H1 (cell line): ENCODE results near the gene CCDC88A. TPM values are rescaled to one million over a fixed set of nuclear protein-coding genes. Genes with fewer than 3 reads are reported as not detected.

Experiments used
- CTCF ChIA-PET: fragments of 300-600 bp; sonication (Branson Sonifier 250); formaldehyde crosslinking; loops from one replicate; lab custom pipeline; 2021; ENCODE audit not compliant: partially characterized antibody; lab: Charles Lee
- POLR2A ChIA-PET: fragments of 300-600 bp; sonication (Branson Sonifier 250); formaldehyde crosslinking; loops from one replicate; lab custom pipeline; 2021; ENCODE audit warnings: inconsistent platforms; ENCODE audit not compliant: partially characterized antibody; lab: Charles Lee
- DNase-seq, 2 experiments: peaks; one replicate each; pipeline versions ENCODE4 v3.0.0 to v3.0.0-alpha.2; 2010 to 2022; ENCODE audit warnings: low spot score in 2 of 2, low read depth in 1 of 2, mixed read lengths in 1 of 2
- FAIRE-seq: peaks from 2 replicates; lab custom pipeline; 2011; peaks lifted over from hg19 to GRCh38; lab: Jason Lieb, UNC
- H2AFZ ChIP-seq: 2 replicates; pipeline ENCODE4 v1.8.1; 2012; ENCODE audit warnings: low read length, inconsistent platforms
- H2AK5ac ChIP-seq: 2 replicates; pipeline ENCODE4 v1.6.1; 2013; ENCODE audit warnings: low read depth, low read length
- H2BK120ac ChIP-seq: replicated peaks from 2 replicates; pipeline ENCODE3; 2013; ENCODE audit warnings: low read depth, low read length, inconsistent platforms
- H2BK12ac ChIP-seq: 2 replicates; pipeline ENCODE4 v1.6.1; 2013; ENCODE audit warnings: low read depth, low read length
- H2BK15ac ChIP-seq: 2 replicates; pipeline ENCODE4 v1.6.1; 2013; ENCODE audit warnings: low read length
- H2BK20ac ChIP-seq: 2 replicates; pipeline ENCODE4 v1.6.1; 2013; ENCODE audit warnings: low read length
- H2BK5ac ChIP-seq: 2 replicates; pipeline ENCODE4 v1.6.1; 2013; ENCODE audit warnings: low read depth, low read length
- H3K14ac ChIP-seq: 2 replicates; pipeline ENCODE4 v1.6.1; 2013; ENCODE audit warnings: inconsistent platforms; ENCODE audit not compliant: insufficient read length
- H3K18ac ChIP-seq: 2 replicates; pipeline ENCODE4 v1.6.1; 2013; ENCODE audit warnings: low read length; ENCODE audit errors: extremely low read depth
- H3K23ac ChIP-seq: 2 replicates; pipeline ENCODE4 v1.6.1; 2013; ENCODE audit warnings: inconsistent platforms; ENCODE audit not compliant: insufficient read length
- H3K23me2 ChIP-seq: 2 replicates; pipeline ENCODE4 v1.6.1; 2013; ENCODE audit warnings: low read depth, low read length
- H3K27ac ChIP-seq: 2 replicates; pipeline ENCODE4 v1.6.1; 2011; ENCODE audit warnings: low read depth, low read length, inconsistent platforms
- H3K27me3 ChIP-seq, 4 experiments: replicated peaks in 1 of 4; 1 replicate in 1 of 4; 2 replicates in 3 of 4; pipeline versions ENCODE4 v1.6.1 to v1.8.1; 2011 to 2013; ENCODE audit warnings: low read length in 3 of 4, mild to moderate bottlenecking in 3 of 4, inconsistent platforms in 2 of 4, mixed read lengths in 2 of 4, moderate library complexity in 1 of 4; ENCODE audit not compliant: control insufficient read depth in 3 of 4, insufficient read depth in 3 of 4; ENCODE audit errors: extremely low read depth in 1 of 4
- H3K36me3 ChIP-seq, 4 experiments: 2 replicates each; pipeline versions ENCODE4 v1.6.1 to v1.8.1; 2011 to 2013; ENCODE audit warnings: mild to moderate bottlenecking in 4 of 4, low read length in 3 of 4, moderate library complexity in 2 of 4, control low read depth in 1 of 4, inconsistent platforms in 1 of 4; ENCODE audit not compliant: insufficient read depth in 4 of 4, control insufficient read depth in 2 of 4
- H3K4ac ChIP-seq: replicated peaks from 2 replicates; pipeline ENCODE3; 2013; ENCODE audit warnings: low read length, low read depth, mixed read lengths, inconsistent platforms; ENCODE audit not compliant: insufficient read length
- H3K4me1 ChIP-seq, 4 experiments: replicated peaks in 1 of 4; 1 replicate in 1 of 4; 2 replicates in 3 of 4; pipeline versions ENCODE4 v1.6.1 to v1.8.1; 2011 to 2013; ENCODE audit warnings: low read length in 3 of 4, inconsistent platforms in 2 of 4, mixed read lengths in 1 of 4; ENCODE audit not compliant: insufficient read depth in 4 of 4, control insufficient read depth in 3 of 4
- H3K4me2 ChIP-seq, 2 experiments: 2 replicates each; pipeline versions ENCODE4 v1.6.1 to v1.8.1; 2011 to 2013; ENCODE audit warnings: low read depth in 2 of 2, low read length in 2 of 2, control low read depth in 1 of 2, inconsistent platforms in 1 of 2, mild to moderate bottlenecking in 1 of 2; ENCODE audit not compliant: insufficient read depth in 1 of 2
- H3K4me3 ChIP-seq, 4 experiments: fragments of 200-600, 300-600 bp in 1 of 4; sonication (generic), shearing (Covaris generic), sonication (Bioruptor Twin) in 1 of 4; 2 replicates each; pipeline versions ENCODE4 v1.5.1 to v1.8.1; 2011 to 2016; ENCODE audit warnings: low read length in 4 of 4, low read depth in 3 of 4, control low read depth in 2 of 4, inconsistent platforms in 2 of 4, mild to moderate bottlenecking in 2 of 4, mixed read lengths in 1 of 4, moderate library complexity in 1 of 4; ENCODE audit not compliant: insufficient read depth in 2 of 4; ENCODE audit errors: extremely low read depth in 1 of 4
- H3K56ac ChIP-seq: replicated peaks from 2 replicates; pipeline ENCODE3; 2013; ENCODE audit warnings: low read depth, mild to moderate bottlenecking, mixed read lengths, low read length, inconsistent platforms; ENCODE audit not compliant: insufficient read length
- H3K79me1 ChIP-seq: 2 replicates; pipeline ENCODE4 v1.6.1; 2013; ENCODE audit warnings: low read depth, low read length, control low read depth
- H3K79me2 ChIP-seq, 2 experiments: 2 replicates each; pipeline versions ENCODE4 v1.6.1 to v1.8.1; 2012 to 2013; ENCODE audit warnings: low read length in 2 of 2, mild to moderate bottlenecking in 2 of 2, inconsistent platforms in 1 of 2; ENCODE audit not compliant: insufficient read depth in 2 of 2, control insufficient read depth in 1 of 2
- H3K9ac ChIP-seq, 4 experiments: replicated peaks in 1 of 4; 1 replicate in 1 of 4; 2 replicates in 3 of 4; pipeline versions ENCODE4 v1.6.1 to v1.8.1; 2011 to 2013; ENCODE audit warnings: low read depth in 3 of 4, low read length in 3 of 4, control low read depth in 2 of 4, mild to moderate bottlenecking in 2 of 4, moderate library complexity in 2 of 4, inconsistent platforms in 1 of 4; ENCODE audit errors: extremely low read depth in 1 of 4
- H3K9me3 ChIP-seq, 2 experiments: 2 replicates each; pipeline versions ENCODE4 v1.6.1 to v1.8.1; 2012 to 2013; ENCODE audit warnings: mild to moderate bottlenecking in 2 of 2, moderate library complexity in 2 of 2, control low read depth in 1 of 2, inconsistent platforms in 1 of 2, low read depth in 1 of 2, low read length in 1 of 2, mixed read lengths in 1 of 2; ENCODE audit not compliant: insufficient read depth in 2 of 2
- H4K20me1 ChIP-seq, 2 experiments: replicated peaks in 1 of 2; 2 replicates each; pipeline versions ENCODE3 to v1.8.1; 2011 to 2013; ENCODE audit warnings: inconsistent platforms in 2 of 2, low read length in 2 of 2, mild to moderate bottlenecking in 1 of 2; ENCODE audit not compliant: insufficient read depth in 2 of 2, control insufficient read depth in 1 of 2
- H4K5ac ChIP-seq: 2 replicates; pipeline ENCODE4 v1.6.1; 2013; ENCODE audit warnings: low read length, low read depth, mixed read lengths, inconsistent platforms; ENCODE audit not compliant: insufficient read length
- H4K8ac ChIP-seq: 2 replicates; pipeline ENCODE4 v1.8.0; 2013; ENCODE audit warnings: mild to moderate bottlenecking, moderate library complexity, low read length, inconsistent platforms; ENCODE audit not compliant: insufficient read depth; ENCODE audit errors: extremely low read depth
- H4K91ac ChIP-seq: replicated peaks from 2 replicates; pipeline ENCODE3; 2013; ENCODE audit warnings: low read length, mixed read lengths, inconsistent platforms; ENCODE audit not compliant: insufficient read length
- KDM1A ChIP-seq: fragments of 200-600, 300-600 bp; sonication (generic); IDR thresholded peaks from 2 replicates; pipeline ENCODE4 v1.7.1; 2016; ENCODE audit warnings: mild to moderate bottlenecking, low read length, borderline replicate concordance
- SRF ChIP-seq: IDR thresholded peaks from 2 replicates; pipeline ENCODE4 v1.6.1; 2011; ENCODE audit warnings: mild to moderate bottlenecking, low read depth, low read length, moderate library complexity
- WGBS, 2 experiments: shearing (Covaris generic) in 1 of 2; methylation state at CpG; one replicate each; pipeline versions ENCODE4 v1.1.6 to v1.1.7; 2013 to 2015; ENCODE audit warnings: low lambda C conversion rate in 2 of 2, mixed read lengths in 2 of 2, inconsistent platforms in 1 of 2, low coverage in 1 of 2, missing lambda C conversion rate in 1 of 2; ENCODE audit not compliant: insufficient replicate concordance in 2 of 2, insufficient coverage in 1 of 2, insufficient read length in 1 of 2; ENCODE audit errors: extremely low coverage in 1 of 2, missing lambda C conversion rate in 1 of 2; 5-methylcytosine and 5-hydroxymethylcytosine counted together
- polyA plus RNA-seq, 7 experiments: library from polyadenylated mRNA; depleted of rRNA in 3 of 7; stranded (reverse) in 5 of 7; unstranded in 2 of 7; fragments of >200 nt in 5 of 7; fragments of 200-250 nt in 2 of 7; gene quantifications; 1 replicate in 5 of 7; 2 replicates in 1 of 7; 4 replicates in 1 of 7; pipeline versions ENCODE4 v1.2.1 to v1.2.3, GENCODE V29; 2011 to 2013; ENCODE audit warnings: missing spikeins in 2 of 7, mixed read lengths in 2 of 7
- total RNA-seq: library from RNA; stranded (reverse); fragmentation: NEBNext Ultra II Directional; extraction: Animal tissue kit (Norgen Biotek cat#: 25700); gene quantifications from 2 replicates; pipeline ENCODE4 v1.2.1, GENCODE V29; 2021

The CCDC88A gene
- total and polyA plus RNA-seq, 2 of the 8 experiments (the other 6 are each of a cell fraction or from before 2014, with no cell fraction given) = 27.0 to 98.0 TPM

- Histone ChIP-seq H2AFZ (no peak overlapping the region), H2AK5ac (no peak overlapping the region), H2BK5ac (no peak overlapping the region), H3K27me3 (no peaks in the 10 kb centered on the region), H3K27ac (no peak overlapping the region), H4K20me1 (no peaks in the 10 kb centered on the region), H4K91ac (no peak overlapping the region), H3K79me2 (peaks cover 0 to 65% of the 10 kb centered on the region in 2 experiments; a peak in 3 of 4 replicates), H3K14ac (no peak overlapping the region), H3K79me1 (peaks cover 3% of the 10 kb centered on the region; the same call in 1 of the 2 replicates), H3K4me2 (peak overlapping the region; percentile 19 to 99; a peak in 3 of 4 replicates), H2BK15ac (no peak overlapping the region), H4K5ac (no peak overlapping the region)
- POLR2A ChIA-PET = no interaction called here
- DNase-seq = no peak
- FAIRE-seq = no peak
- no peak for TF ChIP-seq SRF
- TF ChIP-seq KDM1A = no peak
- TF ChIP-seq, all 59 proteins: peak for 0
- peak overlapping the region in 2 of 4 experiments; percentile 6 to 83; a peak in 3 of 8 replicates for H3K4me3 ChIP-seq
- CTCF ChIA-PET = no interaction called here
- H2BK20ac ChIP-seq = no peak overlapping the region
- no peak overlapping the region for H3K4ac ChIP-seq
- no peak overlapping the region for H3K23ac ChIP-seq
- no peak overlapping the region for H3K9ac ChIP-seq
- no peak overlapping the region for H2BK12ac ChIP-seq
- WGBS, 2 experiments = 72% methylated on average over 5 of the region's 5 CpGs; no CpG with 5 or more reads in 1 of the 2 experiments
- no peak overlapping the region for H3K56ac ChIP-seq
- peaks cover 0 to 13% (median 0%) of the 10 kb centered on the region in 4 experiments; a peak in 2 of 8 replicates for H3K36me3 ChIP-seq
- H3K4me1 ChIP-seq = no peaks in the 10 kb centered on the region
- no peak overlapping the region for H4K8ac ChIP-seq
- H3K18ac ChIP-seq = no peak overlapping the region
- no peak overlapping the region for H2BK120ac ChIP-seq
- H3K23me2 ChIP-seq = peaks cover 10% of the 10 kb centered on the region
- H3K9me3 ChIP-seq = no peaks in the 10 kb centered on the region
These were observed 2.7 kb downstream of the CCDC88A start for GRCh38 chr2:55416786-55417568.
